AG08396 (cell line): ENCODE data around the gene HYAL1.

ENCODE experiments used
- DNase-seq: peaks from one replicate; pipeline ENCODE4 v3.0.0; 2012; ENCODE audit warnings: low spot score, mixed read lengths

The HYAL1 gene, protein sequence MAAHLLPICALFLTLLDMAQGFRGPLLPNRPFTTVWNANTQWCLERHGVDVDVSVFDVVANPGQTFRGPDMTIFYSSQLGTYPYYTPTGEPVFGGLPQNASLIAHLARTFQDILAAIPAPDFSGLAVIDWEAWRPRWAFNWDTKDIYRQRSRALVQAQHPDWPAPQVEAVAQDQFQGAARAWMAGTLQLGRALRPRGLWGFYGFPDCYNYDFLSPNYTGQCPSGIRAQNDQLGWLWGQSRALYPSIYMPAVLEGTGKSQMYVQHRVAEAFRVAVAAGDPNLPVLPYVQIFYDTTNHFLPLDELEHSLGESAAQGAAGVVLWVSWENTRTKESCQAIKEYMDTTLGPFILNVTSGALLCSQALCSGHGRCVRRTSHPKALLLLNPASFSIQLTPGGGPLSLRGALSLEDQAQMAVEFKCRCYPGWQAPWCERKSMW

GRCh38 chr3:50303013-50303815, at the start of gene HYAL1:
HYAL1 (minus strand) TSS chr3:50303574; CDS start chr3:50302956, 618 bp downstream.
- DNase-seq = no peak

- DNase-seq = no peak
Observed at GRCh38 chr3:50352781-50353180, 49.4 kb upstream of the HYAL1 start.

DNA sequence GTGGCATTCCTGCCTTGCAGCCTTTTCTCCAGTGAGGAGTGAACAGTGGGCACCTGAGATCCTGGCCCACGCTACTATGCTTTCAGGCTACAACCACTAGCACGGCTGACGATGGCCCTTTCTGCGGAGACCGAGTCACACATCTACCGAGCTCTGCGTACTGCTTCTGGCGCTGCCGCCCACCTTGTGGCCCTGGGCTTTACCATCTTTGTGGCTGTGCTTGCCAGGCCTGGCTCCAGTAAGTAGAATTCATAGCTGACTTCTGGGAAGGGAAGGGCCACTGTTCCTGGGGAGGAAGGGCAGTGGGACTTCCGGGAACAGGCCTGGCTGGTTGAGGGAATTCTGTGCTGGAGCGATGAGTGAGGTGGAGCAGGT, 47.9 kb upstream of the HYAL1 start:
- DNase-seq = no peak

- peak; percentile 95 for DNase-seq
Observed at GRCh38 chr3:50350527-50351322, 47.4 kb upstream of the HYAL1 start, which contains the start of the genes CYB561D2 and NPRL2. CYB561D2 (plus strand) TSS chr3:50350862; CDS start chr3:50351434, 572 bp downstream. NPRL2 (minus strand) TSS chr3:50350775; CDS start chr3:50350652, 123 bp downstream.

- DNase-seq = no peak
Observed at GRCh38 chr3:50350213-50350526, 46.8 kb upstream of the HYAL1 start.

DNA sequence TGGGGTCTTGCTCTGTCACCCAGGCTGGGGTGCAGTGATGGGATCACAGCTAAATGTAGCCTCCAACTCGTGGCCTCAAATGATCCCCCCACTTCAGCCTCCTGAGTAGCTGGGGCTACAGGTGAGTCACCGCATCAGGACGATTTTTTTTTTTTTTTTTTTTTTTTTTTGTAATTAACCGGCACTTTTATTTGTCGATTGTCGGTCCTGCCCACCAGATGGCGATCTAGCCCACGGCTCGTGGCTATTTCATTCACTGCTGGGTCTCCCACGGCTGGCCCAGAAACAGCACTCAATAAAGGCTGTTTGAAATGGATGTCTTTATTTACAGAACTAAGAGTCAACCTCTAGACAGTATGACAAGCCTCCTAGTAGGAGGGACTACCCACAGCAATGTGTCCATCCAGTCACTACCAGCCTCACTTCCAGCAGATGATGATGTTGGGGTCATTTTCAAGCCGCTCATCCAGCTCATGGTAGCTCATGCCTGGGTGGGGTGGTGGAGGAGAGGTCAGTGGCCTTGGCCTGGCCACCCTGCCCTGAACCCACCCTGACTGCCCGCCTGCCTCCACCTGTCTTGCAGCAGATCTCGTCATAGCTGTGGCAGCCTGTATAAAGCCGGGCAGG, 43.9 kb upstream of the HYAL1 start:
- DNase-seq = peak; percentile 77

DNA sequence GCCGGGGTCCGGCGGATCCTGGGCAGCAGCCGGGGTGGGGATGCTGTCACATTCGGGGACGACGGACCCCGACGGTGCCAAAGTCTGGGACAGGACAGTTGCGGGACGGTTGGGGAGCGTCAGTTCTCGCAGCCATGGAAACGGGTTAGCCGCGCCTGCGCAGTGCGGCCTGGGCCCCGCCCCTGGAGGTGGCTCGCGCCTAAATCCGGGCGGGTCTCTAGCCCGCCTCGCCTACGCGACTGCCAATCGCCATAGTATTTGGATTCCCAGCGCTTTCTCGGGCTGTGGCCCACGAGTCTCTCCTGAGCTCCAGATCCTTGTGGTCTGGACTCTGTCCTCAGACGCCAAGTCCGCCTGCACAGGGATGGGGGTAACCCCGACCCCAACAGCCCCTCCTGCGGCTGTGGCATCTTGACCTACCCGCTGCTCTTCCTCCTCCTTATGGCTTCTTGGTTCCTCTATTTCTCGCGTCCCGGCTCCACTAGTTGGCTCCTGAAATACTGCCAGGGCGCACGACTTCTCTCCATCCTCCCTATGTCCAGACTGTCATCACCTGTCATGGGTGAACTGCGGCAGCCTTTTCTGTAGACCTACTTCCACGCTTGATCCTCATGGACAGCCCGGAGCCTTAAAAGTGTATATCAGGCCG, 42.3 kb upstream of the HYAL1 start, which contains the start of gene ZMYND10:
Gene ZMYND10, minus strand, starts transcription at position 147 of the 649 bp plus-strand sequence. CDS start 153 bp downstream, outside the sequence.
- DNase-seq = peak; percentile 94

GRCh38 chr3:50345008-50345407, 41.6 kb upstream of the HYAL1 start:
- DNase-seq = no peak

GRCh38 chr3:50342813-50343633, 39.6 kb upstream of the HYAL1 start:
- no peak for DNase-seq

DNA sequence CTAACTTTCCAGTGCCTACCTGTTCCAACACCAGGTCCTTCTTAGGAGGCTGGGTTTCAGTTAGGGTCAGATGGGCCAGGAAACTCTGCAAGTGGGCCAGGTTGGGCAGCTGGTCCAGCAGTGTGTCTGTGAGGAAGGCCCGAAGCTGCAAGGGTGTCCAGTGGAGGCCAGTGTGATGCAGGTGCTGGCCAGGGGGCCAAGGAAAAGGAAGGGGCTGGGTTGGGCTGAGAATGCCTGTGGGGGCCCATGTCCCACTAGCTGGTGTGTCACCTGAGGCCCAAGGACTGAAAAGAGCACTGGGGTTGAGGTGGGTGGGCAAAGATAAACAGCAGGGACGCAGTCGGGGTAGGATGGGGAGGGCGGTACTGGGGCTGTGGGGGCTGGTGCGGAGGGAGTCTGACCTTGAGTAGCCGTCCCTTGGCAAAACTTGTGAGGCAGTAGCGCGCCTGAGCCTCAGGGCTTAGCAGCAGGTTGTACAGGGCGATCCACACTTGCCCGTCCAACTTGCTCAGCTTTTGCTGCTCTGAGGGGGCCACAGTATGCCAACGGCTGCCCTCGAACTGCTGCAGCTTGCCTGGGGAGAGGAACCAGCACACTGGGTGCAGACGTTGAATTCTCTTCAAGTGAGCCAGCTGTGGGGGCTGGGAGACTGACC, 38.7 kb upstream of the HYAL1 start:
- no peak for DNase-seq

- no peak for DNase-seq
Observed at GRCh38 chr3:50341537-50341936, 38.2 kb upstream of the HYAL1 start.

GRCh38 chr3:50340448-50341329, 37.3 kb upstream of the HYAL1 start, which contains the start of gene RASSF1:
RASSF1 (minus strand) TSS chr3:50340836; CDS start chr3:50340805, 31 bp downstream.
- DNase-seq = peak; percentile 79

GRCh38 chr3:50340147-50340447, 36.7 kb upstream of the HYAL1 start:
- no peak for DNase-seq

- peak; percentile 63 for DNase-seq
Observed at GRCh38 chr3:50339485-50340146, 36.2 kb upstream of the HYAL1 start.

- no peak for DNase-seq
Observed at GRCh38 chr3:50338965-50339364, 35.6 kb upstream of the HYAL1 start.

DNA sequence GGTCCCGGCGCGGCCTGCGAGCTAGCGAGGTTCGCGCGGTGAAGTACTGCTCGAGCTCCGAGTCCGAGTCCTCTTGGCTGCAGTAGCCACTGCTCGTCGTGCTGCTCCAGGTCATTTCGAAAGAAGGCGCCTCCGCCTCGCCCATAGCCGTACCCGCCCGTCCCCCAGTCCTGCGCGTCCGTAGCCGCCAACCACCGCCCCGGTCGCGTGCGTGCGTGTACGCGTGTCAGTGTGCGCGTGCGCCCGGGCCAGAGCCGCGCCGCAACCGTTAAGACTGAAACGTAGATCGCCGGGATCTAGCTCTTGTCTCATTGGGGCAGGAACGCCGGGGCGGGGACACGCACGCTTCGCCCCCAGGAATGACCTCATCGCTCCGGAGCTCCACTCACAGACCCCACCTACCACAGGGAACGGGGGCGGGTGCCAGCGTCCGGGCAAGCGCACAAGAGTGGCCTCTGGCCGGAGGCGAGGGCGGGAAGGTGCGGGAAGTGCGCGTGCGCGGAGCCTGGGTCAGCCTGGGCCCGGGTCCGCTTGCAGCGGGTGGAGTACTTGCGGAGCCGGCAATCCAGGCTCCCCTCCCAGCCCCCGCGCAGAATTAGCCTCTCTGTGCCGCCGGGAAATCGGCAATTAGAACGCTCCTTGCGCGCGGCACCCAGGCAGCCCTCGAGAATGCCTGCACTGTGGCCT, 33.9 kb upstream of the HYAL1 start:
- DNase-seq = peak; percentile 99

- DNase-seq = no peak
Observed at GRCh38 chr3:50336452-50337174, 33.2 kb upstream of the HYAL1 start.
